ENCODE measurements around the gene OTOF. TPM values are rescaled to one million over a fixed set of nuclear protein-coding genes. Genes with fewer than 3 reads are reported as not detected.

The OTOF gene
- polyA plus RNA-seq, 1 of the 3 experiments (the other 2 are of a cell fraction) = not detected

DNA sequence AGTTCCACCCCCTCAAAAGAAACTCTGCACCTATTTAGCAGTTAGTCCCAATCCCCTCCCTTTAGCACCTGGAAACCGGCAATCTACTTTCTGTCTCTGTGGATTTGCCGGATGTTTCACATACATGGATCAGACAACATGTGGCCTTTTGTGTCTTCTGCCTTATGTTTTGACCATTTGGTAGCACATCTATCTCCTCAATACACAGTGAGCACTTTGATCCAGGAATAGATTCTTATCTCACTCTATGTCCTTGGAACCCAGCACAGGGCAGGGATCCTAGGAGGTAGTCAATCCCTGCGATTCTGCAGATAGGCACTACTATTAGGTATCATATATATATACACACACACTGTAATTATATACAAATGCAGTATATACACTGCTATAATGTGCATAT is 3.8 kb upstream of the OTOF start:
- H3K4me3 ChIP-seq (ENCODE audit: low read depth in 2 of 2, low read length in 1 of 2) = no peak overlapping the region
- no peaks in the 10 kb centered on the region for H3K79me2 ChIP-seq (ENCODE audit: insufficient read depth)
- POLR2A ChIA-PET = no interaction called here
- peaks cover 15% of the 10 kb centered on the region; the same call in 1 of the 2 replicates for H3K27me3 ChIP-seq (ENCODE audit: insufficient read depth)
- no peaks in the 10 kb centered on the region for H3F3A ChIP-seq (replicated peaks; ENCODE audit: insufficient read depth)
- no peaks in the 10 kb centered on the region for H4K20me1 ChIP-seq (ENCODE audit: insufficient read depth)
- no peak overlapping the region for H3K27ac ChIP-seq (ENCODE audit: low read depth in 2 of 2, low read length in 1 of 2)
- no peak overlapping the region for H3K9ac ChIP-seq
- H3K9me2 ChIP-seq = no peaks in the 10 kb centered on the region
- no peaks in the 10 kb centered on the region for H3K36me3 ChIP-seq (replicated peaks in 1 of 2; ENCODE audit: control insufficient read depth in 1 of 2, insufficient read depth in 2 of 2, low read length in 1 of 2)
- DNase-seq = no peak
- H3K4me1 ChIP-seq (ENCODE audit: control insufficient read depth in 1 of 2, insufficient read depth in 2 of 2, low read depth in 1 of 2, low read length in 1 of 2) = peaks cover 0 to 9% of the 10 kb centered on the region in 2 experiments; a peak in 1 of 4 replicates
- no peak overlapping the region for H2AFZ ChIP-seq (ENCODE audit: low read depth)
- 79% methylated on average over 3 of the region's 3 CpGs for WGBS (ENCODE audit: low lambda C conversion rate)
- H3K4me2 ChIP-seq = no peak overlapping the region
- CTCF ChIA-PET = interaction anchor here (1.0 to 1.5 kb wide), 5 partner anchors 10 to 96 kb away, joined by 3 to 4 read pairs (median 4); a partner anchor contains a TSS
- H3K9me3 ChIP-seq = no peaks in the 10 kb centered on the region
- TF ChIP-seq GATA2 (CRISPR knock-in tag; IDR thresholded peaks at IDR 0.05) (no peak), IRF3 (IDR thresholded peaks at IDR 0.05; ENCODE audit: low read depth, low read length) (no peak), MAX (IDR thresholded peaks at IDR 0.05; ENCODE audit: low read depth) (no peak), RAD21 (IDR thresholded peaks at IDR 0.05; ENCODE audit: low read length) (no peak), USF1 (IDR thresholded peaks at IDR 0.05; ENCODE audit: borderline replicate concordance, low read depth) (no peak), CHD2 (IDR thresholded peaks at IDR 0.05; ENCODE audit: low read length, partially characterized antibody) (no peak), ELF1 (IDR thresholded peaks at IDR 0.05) (no peak), EZH2phosphoT487 (IDR thresholded peaks at IDR 0.05; ENCODE audit: borderline replicate concordance, low read depth) (no peak), TCF12 (IDR thresholded peaks at IDR 0.05) (no peak), FOSL2 (IDR thresholded peaks at IDR 0.05; ENCODE audit: borderline replicate concordance, low read depth) (no peak), ZBTB33 (IDR thresholded peaks at IDR 0.05; ENCODE audit: borderline replicate concordance, low read depth) (no peak), POLR2AphosphoS5 (IDR thresholded peaks at IDR 0.05; ENCODE audit: low read depth, low read length) (no peak), USF2 (IDR thresholded peaks at IDR 0.05; ENCODE audit: borderline replicate concordance, low read depth, low read length) (no peak), EP300 (IDR thresholded peaks at IDR 0.05; ENCODE audit: borderline replicate concordance in 1 of 2, low read depth in 1 of 2, low read length in 1 of 2) (no peak), YY1 (IDR thresholded peaks at IDR 0.05; ENCODE audit: low read depth) (no peak)
- TF ChIP-seq, protein P1, sequence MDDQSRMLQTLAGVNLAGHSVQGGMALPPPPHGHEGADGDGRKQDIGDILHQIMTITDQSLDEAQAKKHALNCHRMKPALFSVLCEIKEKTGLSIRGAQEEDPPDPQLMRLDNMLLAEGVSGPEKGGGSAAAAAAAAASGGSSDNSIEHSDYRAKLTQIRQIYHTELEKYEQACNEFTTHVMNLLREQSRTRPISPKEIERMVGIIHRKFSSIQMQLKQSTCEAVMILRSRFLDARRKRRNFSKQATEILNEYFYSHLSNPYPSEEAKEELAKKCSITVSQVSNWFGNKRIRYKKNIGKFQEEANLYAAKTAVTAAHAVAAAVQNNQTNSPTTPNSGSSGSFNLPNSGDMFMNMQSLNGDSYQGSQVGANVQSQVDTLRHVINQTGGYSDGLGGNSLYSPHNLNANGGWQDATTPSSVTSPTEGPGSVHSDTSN (IDR thresholded peaks at IDR 0.05) = no peak
- TF ChIP-seq, protein P2, sequence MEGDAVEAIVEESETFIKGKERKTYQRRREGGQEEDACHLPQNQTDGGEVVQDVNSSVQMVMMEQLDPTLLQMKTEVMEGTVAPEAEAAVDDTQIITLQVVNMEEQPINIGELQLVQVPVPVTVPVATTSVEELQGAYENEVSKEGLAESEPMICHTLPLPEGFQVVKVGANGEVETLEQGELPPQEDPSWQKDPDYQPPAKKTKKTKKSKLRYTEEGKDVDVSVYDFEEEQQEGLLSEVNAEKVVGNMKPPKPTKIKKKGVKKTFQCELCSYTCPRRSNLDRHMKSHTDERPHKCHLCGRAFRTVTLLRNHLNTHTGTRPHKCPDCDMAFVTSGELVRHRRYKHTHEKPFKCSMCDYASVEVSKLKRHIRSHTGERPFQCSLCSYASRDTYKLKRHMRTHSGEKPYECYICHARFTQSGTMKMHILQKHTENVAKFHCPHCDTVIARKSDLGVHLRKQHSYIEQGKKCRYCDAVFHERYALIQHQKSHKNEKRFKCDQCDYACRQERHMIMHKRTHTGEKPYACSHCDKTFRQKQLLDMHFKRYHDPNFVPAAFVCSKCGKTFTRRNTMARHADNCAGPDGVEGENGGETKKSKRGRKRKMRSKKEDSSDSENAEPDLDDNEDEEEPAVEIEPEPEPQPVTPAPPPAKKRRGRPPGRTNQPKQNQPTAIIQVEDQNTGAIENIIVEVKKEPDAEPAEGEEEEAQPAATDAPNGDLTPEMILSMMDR (IDR thresholded peaks at IDR 0.05) = no peak

Measured in SK-N-SH (cell line).